Uterus (tissue), 4 donors: ENCODE results near the gene SPTB. TPM values are rescaled to one million over a fixed set of nuclear protein-coding genes. Genes with fewer than 3 reads are reported as not detected.

Source experiments
- DNase-seq, 2 donors: peaks; one replicate each; pipeline ENCODE4 v3.0.0-alpha.2; 2019 to 2020
- H3K27ac ChIP-seq, 2 donors: fragments of 200-600 bp; sonication (generic); 1 replicate in 1 of 2; 2 replicates in 1 of 2; pipeline ENCODE4 v1.5.1; 2016 to 2018
- H3K27me3 ChIP-seq, 2 donors: fragments of 200-600 bp; sonication (generic); one replicate each; pipeline ENCODE4 v1.5.1; 2018 to 2019; ENCODE audit warnings: control low read depth in 1 of 2
- H3K36me3 ChIP-seq, 2 donors: fragments of 200-600 bp; sonication (generic); one replicate each; pipeline ENCODE4 v1.5.1; 2019; ENCODE audit warnings: control low read depth in 1 of 2
- H3K4me1 ChIP-seq, 2 donors: fragments of 200-600 bp; sonication (generic); one replicate each; pipeline ENCODE4 v1.5.1; 2018 to 2019; ENCODE audit warnings: control low read depth in 1 of 2
- H3K4me3 ChIP-seq, 2 donors: fragments of 200-600 bp; sonication (generic); 1 replicate in 1 of 2; 2 replicates in 1 of 2; pipeline ENCODE4 v1.5.1; 2018 to 2019; ENCODE audit warnings: mild to moderate bottlenecking in 1 of 2
- H3K9me3 ChIP-seq, 2 donors: fragments of 200-600 bp; sonication (generic); one replicate each; pipeline ENCODE4 v1.5.1; 2019; ENCODE audit warnings: control low read depth in 1 of 2
- POLR2A ChIP-seq, 2 donors: fragments of 450-650 bp; IDR thresholded peaks; one replicate each; pipeline ENCODE4 v1.6.1; 2016; ENCODE audit warnings: antibody characterized with exemption in 2 of 2, mild to moderate bottlenecking in 1 of 2, moderate library complexity in 1 of 2
- intact Hi-C: fragments of 100-400 bp; cut with DNase I; formaldehyde crosslinking; loops from one replicate; pipeline ENCODE4 v1.15.1; 2023; ENCODE audit warnings: low total_unique reads
- total RNA-seq, 4 donors: library from RNA; depleted of rRNA in 3 of 4; stranded (reverse); fragments of >200 nt in 3 of 4; gene quantifications; one replicate each; pipeline versions ENCODE4 v1.1.0 to v1.2.4, GENCODE V29; 2014 to 2023
- TF ChIP-seq, protein P1 (sequence below), 4 experiments: fragments of 200-600 bp in 2 of 4; fragments of 450-650 bp in 2 of 4; sonication (generic) in 2 of 4; IDR thresholded peaks; one replicate each; pipeline ENCODE4 v1.5.1; 2016 to 2019; ENCODE audit warnings: antibody characterized with exemption in 4 of 4, mild to moderate bottlenecking in 2 of 4, moderate library complexity in 1 of 4
- donor health status: DM: yes; HTN: yes; CAD: no.

The SPTB gene
- total RNA-seq, 4 donors from 2014 or later, result 1.0 to 5.4 (median 4.6) TPM; not detected in 1

DNA sequence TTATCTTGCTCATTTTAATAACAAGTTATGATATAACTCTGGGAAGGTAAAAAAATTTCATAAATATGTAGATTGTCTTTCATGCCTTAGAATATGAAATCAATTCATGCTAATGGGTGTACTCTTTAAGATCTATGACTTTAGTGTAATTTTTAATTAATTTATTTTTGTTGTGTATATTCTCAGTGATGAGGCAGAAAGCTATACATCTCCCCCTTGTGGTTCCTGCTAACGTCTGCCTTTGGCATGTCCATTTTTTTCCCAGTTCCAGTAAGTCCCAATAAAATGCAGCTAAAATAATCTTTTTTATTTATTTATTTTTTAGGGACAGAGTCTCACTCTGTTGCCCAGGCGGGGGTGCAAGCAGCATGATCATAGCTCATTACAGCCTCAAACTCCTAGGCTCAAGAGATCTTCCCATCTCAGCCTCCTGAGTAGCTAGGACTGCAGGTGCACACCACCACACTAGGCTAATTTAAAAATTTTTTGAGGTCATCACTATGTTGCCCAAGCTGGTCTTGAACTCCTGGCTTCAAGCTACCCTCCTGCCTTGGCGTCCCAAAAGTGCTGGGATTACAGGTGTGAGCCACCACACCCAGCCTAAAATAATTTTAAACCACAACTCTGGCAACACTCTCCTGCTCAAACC, 31.3 kb upstream of the SPTB start:
- intact Hi-C loops, result no loop called here
- H3K27ac ChIP-seq, result no peak overlapping the region

DNA sequence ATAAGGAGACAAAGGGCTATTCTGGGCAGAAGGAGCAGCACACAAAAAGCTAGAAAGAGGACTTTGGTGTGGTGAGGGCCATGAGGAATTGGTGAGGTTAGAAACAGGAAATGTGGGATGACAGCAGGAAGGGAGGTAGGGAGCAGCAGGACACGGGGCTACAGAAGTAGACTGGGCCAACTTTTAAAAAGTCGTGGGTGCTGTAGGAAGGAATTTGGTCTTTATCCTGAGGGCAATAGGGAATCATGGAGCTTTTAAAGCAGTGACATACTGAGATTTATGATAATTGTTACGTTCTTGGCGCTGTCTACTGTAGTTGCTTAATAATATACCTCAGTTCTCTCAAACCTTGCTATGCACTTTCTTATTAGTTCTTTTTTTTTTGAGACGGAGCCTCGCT, 26.3 kb upstream of the SPTB start:
- Histone ChIP-seq H3K27ac (peak overlapping the region in 1 of 2 donors; percentile 0), H3K4me3 (no peak overlapping the region), H3K4me1 (no peaks in the 10 kb centered on the region), H3K36me3 (no peaks in the 10 kb centered on the region), H3K9me3 (no peaks in the 10 kb centered on the region), H3K27me3 (no peaks in the 10 kb centered on the region)
- TF ChIP-seq, protein P1, sequence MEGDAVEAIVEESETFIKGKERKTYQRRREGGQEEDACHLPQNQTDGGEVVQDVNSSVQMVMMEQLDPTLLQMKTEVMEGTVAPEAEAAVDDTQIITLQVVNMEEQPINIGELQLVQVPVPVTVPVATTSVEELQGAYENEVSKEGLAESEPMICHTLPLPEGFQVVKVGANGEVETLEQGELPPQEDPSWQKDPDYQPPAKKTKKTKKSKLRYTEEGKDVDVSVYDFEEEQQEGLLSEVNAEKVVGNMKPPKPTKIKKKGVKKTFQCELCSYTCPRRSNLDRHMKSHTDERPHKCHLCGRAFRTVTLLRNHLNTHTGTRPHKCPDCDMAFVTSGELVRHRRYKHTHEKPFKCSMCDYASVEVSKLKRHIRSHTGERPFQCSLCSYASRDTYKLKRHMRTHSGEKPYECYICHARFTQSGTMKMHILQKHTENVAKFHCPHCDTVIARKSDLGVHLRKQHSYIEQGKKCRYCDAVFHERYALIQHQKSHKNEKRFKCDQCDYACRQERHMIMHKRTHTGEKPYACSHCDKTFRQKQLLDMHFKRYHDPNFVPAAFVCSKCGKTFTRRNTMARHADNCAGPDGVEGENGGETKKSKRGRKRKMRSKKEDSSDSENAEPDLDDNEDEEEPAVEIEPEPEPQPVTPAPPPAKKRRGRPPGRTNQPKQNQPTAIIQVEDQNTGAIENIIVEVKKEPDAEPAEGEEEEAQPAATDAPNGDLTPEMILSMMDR (IDR thresholded peaks at IDR 0.05), result no peak
- TF ChIP-seq POLR2A (IDR thresholded peaks at IDR 0.05), result no peak
- intact Hi-C loops, result no loop called here
- no peak for DNase-seq

More for the DNA sequence above, 31.3 kb upstream of the SPTB start:
- no peaks in the 10 kb centered on the region for H3K36me3 ChIP-seq
- DNase-seq, result no peak
- no peaks in the 10 kb centered on the region for H3K4me1 ChIP-seq
- H3K27me3 ChIP-seq, result no peaks in the 10 kb centered on the region
- no peaks in the 10 kb centered on the region for H3K9me3 ChIP-seq
- H3K4me3 ChIP-seq, result no peak overlapping the region
- no peak for TF ChIP-seq POLR2A (IDR thresholded peaks at IDR 0.05)
- TF ChIP-seq, protein P1 (IDR thresholded peaks at IDR 0.05), result peak in 3 of 4 experiments; percentile 24 to 41 (median 31)

DNA sequence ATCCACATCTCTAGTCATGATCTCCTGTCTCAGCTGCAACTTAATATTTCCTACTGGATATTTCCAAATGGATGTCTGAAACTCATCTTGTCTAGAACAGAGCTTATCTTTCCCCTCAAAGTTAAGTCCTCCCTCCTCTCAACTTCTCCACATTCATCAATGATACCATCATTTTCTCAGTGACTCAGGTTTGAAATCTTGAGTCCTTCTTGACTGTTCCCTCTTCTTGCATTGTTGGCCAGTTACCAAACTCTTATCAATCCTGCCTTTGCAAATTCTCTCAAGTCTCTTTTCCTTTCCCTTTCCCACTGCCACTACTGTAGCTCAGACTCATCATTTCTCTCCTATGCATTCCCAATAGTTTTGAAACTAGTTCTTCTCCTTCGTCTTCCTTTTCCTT, 20.3 kb upstream of the SPTB start:
- intact Hi-C loops, result no loop called here
- H3K27ac ChIP-seq, result no peak overlapping the region
- no peak for TF ChIP-seq POLR2A (IDR thresholded peaks at IDR 0.05)
- TF ChIP-seq, protein P1 (IDR thresholded peaks at IDR 0.05), result no peak
- no peak overlapping the region for H3K4me3 ChIP-seq
- no peak for DNase-seq
- H3K4me1 ChIP-seq, result no peaks in the 10 kb centered on the region
- no peaks in the 10 kb centered on the region for H3K36me3 ChIP-seq
- H3K27me3 ChIP-seq, result no peaks in the 10 kb centered on the region
- H3K9me3 ChIP-seq, result no peaks in the 10 kb centered on the region

DNA sequence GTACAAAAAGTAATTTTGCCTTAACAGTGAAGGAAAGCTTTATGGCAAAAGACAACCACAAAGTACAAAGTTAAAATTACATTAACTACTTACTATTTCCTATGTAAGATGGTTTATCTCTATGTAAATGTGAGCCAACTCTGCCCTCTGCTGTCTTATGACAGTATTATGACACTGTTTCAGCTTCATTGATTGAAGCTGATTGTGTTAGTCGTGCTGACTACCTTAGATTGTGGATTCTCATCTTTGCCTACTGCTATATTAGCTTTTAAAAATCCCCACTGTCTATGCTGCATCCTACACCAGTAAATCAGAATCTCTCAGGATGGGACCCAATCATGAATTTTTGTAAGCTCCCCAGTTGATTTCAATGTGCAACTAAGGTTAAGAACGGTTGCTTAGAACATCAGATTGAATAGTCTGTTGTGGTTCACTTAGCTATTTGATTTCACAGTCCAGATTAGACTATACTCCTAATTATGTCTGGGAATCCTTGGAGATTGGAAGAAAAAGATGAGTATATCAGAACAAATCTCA, 12.2 kb upstream of the SPTB start:
- H3K27me3 ChIP-seq, result no peaks in the 10 kb centered on the region
- DNase-seq, result no peak
- H3K4me1 ChIP-seq, result no peaks in the 10 kb centered on the region
- TF ChIP-seq, protein P1 (IDR thresholded peaks at IDR 0.05), result peak; percentile 20 to 75 (median 56)
- TF ChIP-seq POLR2A (IDR thresholded peaks at IDR 0.05), result no peak
- no peaks in the 10 kb centered on the region for H3K9me3 ChIP-seq
- H3K36me3 ChIP-seq, result no peaks in the 10 kb centered on the region
- no peak overlapping the region for H3K27ac ChIP-seq
- intact Hi-C loops, result no loop called here
- H3K4me3 ChIP-seq, result no peak overlapping the region

DNA sequence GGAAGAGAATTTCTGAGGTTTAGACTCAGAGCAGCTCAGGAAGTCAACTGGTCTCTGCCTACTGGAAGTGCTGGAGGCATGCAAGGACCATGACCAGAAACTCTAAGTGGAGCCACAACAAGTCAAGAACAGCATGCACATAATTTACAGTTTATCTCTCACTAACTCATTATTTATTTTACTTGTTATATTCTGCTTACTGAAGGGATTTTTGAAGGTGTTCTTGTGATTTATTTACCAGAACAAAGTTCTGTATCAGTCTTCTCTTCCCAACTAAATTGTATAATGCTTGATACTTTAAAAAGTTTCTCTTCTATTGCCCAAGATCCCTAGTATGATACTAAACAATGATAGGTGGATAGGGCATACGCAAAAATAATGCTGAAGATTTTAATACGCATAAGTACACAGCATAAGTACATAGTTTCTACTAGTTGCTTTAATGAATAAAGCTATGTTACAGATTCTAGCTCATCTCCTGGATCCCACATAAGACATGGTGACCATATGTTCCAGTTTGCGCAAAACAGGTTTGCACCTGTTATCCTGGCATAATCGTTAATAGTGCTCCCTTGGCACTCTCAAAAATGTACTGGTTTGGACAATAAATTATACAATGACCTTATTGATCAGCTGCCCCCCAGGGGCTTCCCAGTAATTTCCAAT, 11.6 kb upstream of the SPTB start:
- no peak for DNase-seq
- no peak overlapping the region for H3K4me3 ChIP-seq
- no peak overlapping the region for H3K27ac ChIP-seq
- no peaks in the 10 kb centered on the region for H3K9me3 ChIP-seq
- TF ChIP-seq, protein P1 (IDR thresholded peaks at IDR 0.05), result no peak
- TF ChIP-seq POLR2A (IDR thresholded peaks at IDR 0.05), result no peak
- no peaks in the 10 kb centered on the region for H3K27me3 ChIP-seq
- no peaks in the 10 kb centered on the region for H3K36me3 ChIP-seq
- no peaks in the 10 kb centered on the region for H3K4me1 ChIP-seq
- intact Hi-C loops, result no loop called here
